NCI-H510A treated with DMSO at 0.1 percent for 48 hours (cell line): ENCODE measurements around the gene F2R.
"Not testable (repeated sequence)": the region's sequence is repeated elsewhere in the genome, so short reads cannot be mapped to it uniquely, and the experiment has no call there.

Source experiments
- DNase-seq: peaks from one replicate; lab custom pipeline; 2025; lab: John Stamatoyannopoulos, UW

The F2R gene

DNA sequence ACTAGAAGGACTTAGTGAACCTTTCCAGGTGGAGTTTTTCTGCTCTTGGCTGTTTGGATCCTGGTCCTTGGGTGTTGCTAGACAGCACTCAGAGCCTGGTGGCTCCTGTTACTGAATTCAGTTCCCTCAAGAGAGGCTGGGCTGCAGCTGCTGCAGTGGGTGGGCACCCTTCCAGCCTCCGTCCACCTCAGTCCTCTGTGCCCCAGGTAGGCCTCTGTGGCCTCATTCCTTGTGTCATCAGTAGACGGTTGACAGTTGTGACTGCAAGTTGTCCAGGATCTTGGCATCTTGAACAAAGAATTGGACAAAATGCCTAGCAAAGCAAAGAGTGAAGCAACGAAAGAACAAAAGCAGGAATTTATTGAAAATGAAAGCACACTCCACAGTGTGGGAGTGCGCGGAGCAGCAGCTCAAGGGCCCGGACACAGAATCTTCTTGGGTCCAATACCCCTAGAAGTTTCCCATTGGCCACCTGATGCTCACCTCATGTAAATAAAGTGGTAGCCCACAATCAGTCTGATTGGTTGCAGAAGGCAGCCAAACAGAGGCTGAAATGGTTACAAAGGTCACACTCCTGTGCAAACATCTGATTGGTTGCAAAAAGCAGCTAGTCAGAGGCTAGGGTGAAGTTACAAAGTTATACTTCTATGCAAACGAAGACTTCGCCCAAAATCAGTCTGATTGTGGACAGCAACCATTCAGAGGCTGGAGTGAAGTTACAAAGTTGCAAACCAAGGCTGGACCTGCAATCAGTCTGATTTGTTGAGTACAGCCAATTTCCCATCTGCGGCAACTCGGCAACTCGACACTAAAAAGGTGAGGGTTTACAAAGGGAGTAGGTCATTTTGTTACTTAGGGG lies 40.1 kb downstream of the F2R start:
- no peak for DNase-seq

GRCh38 chr5:76757049-76757448 lies 41.1 kb downstream of the F2R start:
- DNase-seq, result no peak

GRCh38 chr5:76761118-76761517 lies 45.2 kb downstream of the F2R start:
- DNase-seq, result not testable (repeated sequence)

DNA sequence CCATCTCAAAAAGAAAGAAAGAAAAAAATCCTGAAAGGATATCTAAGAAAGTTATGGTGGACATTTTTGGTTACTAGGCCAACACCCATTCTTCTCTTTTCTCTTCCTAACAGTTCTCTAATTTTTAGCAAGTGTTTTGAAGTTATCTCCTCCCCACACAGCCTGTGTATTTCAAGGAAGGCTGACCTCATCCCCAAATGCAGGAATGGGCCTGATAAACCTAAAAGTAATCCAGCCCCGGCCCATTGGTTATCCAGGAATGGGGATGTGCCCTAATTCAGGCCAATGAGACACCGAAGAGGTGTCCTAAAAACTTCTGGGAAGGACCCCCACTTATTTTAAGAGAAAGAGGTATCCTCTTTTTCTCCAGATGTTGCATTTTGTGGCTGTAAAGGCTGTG lies 46.6 kb downstream of the F2R start:
- no peak for DNase-seq

GRCh38 chr5:76763136-76763535 lies 47.2 kb downstream of the F2R start:
- DNase-seq, result no peak

DNA sequence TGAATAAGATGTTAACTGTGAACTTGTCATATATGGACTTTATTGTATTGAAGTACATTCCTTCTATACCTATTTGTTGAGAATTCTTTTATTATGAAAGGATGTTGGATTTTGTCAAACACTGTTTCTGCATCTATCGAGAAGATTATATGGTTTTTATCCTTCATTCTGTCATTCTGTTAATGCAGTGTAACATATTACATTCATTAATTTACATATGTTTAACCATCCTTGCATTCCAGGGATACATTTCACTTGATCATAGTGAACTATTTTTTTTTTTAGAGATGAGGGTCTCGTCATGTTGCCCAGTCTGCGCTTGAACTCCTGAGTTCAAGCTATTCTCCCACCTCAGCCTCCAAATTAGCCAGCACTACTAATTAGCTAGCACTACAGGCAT lies 48.4 kb downstream of the F2R start:
- no peak for DNase-seq

GRCh38 chr5:76765249-76765648 lies 49.3 kb downstream of the F2R start:
- no peak for DNase-seq

DNA sequence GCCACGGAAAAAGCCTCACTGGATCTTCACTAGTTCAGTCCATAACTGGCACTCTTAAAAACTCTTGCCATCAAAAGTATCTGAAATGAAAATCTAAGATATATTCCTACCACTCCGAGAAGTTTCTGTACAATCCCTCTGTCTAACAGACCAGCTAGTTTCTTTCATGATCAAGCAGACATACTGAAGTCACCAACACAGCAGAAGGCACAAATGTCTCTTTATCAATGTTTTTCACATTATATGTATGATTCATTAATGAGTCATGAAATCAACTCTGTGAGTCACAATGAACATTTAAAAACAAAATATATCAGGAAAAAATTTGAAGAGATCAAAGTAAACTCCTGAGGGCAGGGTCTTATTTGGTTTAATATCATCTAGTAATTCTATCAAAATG lies 50.8 kb downstream of the F2R start:
- DNase-seq, result no peak

DNA sequence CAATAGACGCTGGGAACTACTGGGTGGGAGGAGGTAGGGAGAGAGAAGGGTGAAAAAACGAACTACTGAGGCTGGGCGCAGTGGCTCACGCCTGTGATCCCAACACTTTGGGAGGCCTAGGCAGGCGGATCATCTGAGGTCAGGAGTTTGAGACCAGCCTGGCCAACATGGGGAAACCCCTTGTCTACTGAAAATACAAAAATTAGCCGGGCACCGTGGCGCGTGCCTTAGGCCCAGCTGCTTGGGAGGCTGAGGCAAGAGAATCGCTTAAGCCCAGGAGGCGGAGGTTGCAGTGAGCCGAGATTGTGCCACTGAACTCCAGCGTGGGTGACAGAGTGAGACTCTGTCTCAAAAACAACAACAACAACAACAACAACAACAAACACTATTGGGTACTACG lies 55.1 kb downstream of the F2R start:
- not testable (repeated sequence) for DNase-seq

GRCh38 chr5:76771705-76772405 lies 55.9 kb downstream of the F2R start:
- no peak for DNase-seq

DNA sequence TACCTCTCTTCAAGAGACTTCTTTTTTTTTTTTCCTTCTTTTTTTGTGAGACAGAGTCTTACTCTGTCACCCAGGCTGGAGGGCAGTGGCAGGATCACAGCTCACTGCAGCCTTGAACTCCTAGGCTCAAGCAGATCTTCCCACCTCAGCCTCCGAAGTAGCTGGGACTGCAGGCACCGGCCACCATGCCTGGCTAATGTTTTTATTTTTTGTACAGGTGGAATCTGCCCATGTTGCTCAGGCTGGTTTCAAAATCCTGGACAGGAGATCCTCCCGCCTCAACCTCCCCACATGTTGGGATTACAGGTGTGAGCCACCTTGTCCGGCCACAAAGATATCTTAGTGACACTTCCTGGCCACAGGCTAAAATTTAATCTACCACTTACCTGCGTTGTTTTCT lies 60.0 kb downstream of the F2R start:
- DNase-seq, result no peak

- DNase-seq, result no peak
These were observed 60.5 kb downstream of the F2R start for GRCh38 chr5:76776391-76776790.

DNA sequence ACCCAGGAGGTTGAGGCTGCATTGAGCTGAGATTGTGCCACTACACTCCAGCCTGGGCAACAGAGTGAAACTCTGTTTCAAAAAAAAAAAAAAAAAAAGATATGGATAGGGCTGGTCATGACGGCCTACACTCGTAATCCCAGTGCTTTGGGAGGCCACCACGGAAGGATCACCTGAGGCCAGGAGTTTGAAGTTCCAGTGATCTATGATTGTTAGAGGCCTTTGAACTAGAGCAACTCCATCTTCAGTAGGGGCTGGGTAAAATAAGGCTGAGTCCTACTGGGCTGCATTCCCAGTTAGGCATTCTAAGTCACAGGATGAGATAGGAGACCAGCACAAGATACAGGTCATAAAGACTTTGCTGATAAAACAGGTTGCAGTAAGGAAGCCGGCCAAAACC lies 64.7 kb downstream of the F2R start:
- DNase-seq, result not testable (repeated sequence)

GRCh38 chr5:76781775-76782174 lies 65.8 kb downstream of the F2R start:
- no peak for DNase-seq

DNA sequence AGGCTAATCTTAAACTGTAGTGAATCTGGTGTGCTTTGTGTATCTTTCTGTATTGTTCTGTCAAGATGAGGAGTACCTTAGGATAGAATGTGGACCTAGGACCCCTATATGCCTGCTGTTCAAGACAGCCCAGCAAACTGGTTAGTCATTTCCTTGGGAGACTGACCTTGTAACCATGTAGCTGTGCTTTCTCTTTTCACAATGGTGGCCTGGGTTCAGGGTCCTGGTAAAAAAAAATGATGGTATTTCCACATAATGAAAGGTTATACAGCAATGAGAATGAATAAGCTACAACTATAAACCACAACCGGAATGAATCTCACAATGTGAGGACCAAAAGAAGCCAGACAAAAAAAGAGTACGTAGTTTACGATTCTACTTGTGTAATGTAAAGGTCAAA lies 66.5 kb downstream of the F2R start:
- DNase-seq, result no peak
